ENCODE data around the gene NBPF9.
"Not testable (repeated sequence)": the region's sequence is repeated elsewhere in the genome, so short reads cannot be mapped to it uniquely, and the experiment has no call there.

The NBPF9 gene

GRCh38 chr1:149016626-149017025, 86.7 kb downstream of the NBPF9 start:
- DNase-seq (ENCODE audit: extremely low spot score); CTCF ChIA-PET; POLR2A ChIA-PET: not testable (repeated sequence)

DNA sequence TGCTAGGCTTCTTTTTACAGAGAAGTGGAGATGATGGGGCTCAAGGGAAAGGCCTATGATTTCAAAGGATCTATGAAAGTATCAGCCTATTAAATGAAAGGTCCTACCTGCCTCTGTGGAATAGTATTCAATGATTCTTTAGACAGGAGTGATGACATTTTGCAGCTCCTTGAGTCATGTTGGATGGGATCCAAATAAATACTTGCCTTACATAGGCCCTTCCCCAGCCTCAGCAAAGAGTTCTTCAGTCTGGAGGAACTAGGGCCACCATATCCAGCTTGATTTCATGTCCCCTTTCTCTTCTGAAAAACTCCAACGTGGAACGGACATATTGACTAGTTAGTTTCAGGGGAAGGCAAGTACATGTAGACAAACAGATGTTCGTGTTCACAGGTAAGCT, 87.8 kb downstream of the NBPF9 start:
- CTCF ChIA-PET; DNase-seq (ENCODE audit: extremely low spot score); POLR2A ChIA-PET: not testable (repeated sequence)

- POLR2A ChIA-PET; DNase-seq (ENCODE audit: extremely low spot score); CTCF ChIA-PET: not testable (repeated sequence)
Observed at GRCh38 chr1:149013513-149013912, 89.8 kb downstream of the NBPF9 start.

DNA sequence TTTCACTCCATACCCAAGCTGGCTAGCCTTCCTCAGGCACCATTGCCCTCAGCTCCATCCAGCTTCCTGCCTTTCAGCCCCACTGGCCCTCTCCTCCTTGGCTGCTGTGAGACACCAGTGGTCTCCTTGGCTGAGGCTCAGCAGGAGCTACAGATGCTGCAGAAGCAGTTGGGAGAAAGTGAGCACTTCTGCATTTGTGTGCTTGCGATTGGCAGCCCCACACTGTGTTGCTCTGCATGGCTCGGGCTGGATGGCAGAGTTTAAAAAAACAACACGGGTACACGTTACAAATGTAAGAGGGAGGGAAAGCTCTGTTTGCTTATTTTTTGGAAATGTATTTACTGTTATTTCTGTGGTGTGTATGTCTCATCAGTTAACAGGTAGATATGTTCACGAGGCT, 90.8 kb downstream of the NBPF9 start:
- DNase-seq (ENCODE audit: extremely low spot score); CTCF ChIA-PET; POLR2A ChIA-PET: not testable (repeated sequence)

GRCh38 chr1:149009761-149010160, 93.6 kb downstream of the NBPF9 start:
- CTCF ChIA-PET; DNase-seq (ENCODE audit: extremely low spot score); POLR2A ChIA-PET: not testable (repeated sequence)

DNA sequence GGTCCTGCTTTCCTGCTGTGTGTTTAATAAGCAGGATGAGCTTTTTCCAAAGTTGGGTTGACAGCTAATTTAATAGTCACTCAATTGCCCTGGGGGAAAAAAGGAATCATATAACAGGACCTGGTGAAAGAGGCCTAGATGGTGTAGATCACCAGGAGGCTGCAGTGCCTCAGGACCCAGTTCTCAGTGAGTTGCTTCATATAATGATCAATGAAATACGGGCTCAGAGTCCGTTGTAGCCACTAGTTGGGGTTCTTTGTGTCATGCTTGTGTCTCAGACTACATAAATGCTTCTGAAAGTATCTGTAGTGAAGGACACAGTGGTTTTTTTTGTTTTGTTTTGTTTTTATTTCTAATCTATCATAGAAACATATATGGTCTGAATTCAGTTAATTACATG, 94.6 kb downstream of the NBPF9 start:
- CTCF ChIA-PET; DNase-seq (ENCODE audit: extremely low spot score); POLR2A ChIA-PET: not testable (repeated sequence)

- DNase-seq (ENCODE audit: extremely low spot score); POLR2A ChIA-PET; CTCF ChIA-PET: not testable (repeated sequence)
Observed at GRCh38 chr1:149008326-149008725, 95.0 kb downstream of the NBPF9 start.
